HFFc6 (cell line): ENCODE data around the gene C16orf86. TPM values are rescaled to one million over a fixed set of nuclear protein-coding genes. Genes with fewer than 3 reads are reported as not detected.
A peak's percentile ranks its signal among the peaks of the same experiment; 100 is the strongest.

Experiments
- DNase-seq: peaks from one replicate; pipeline ENCODE4 v3.0.0-alpha.2; 2018
- H3K27ac Mint-ChIP-seq: 2 replicates; pipeline ENCODE4 v1.8.0; 2020; ENCODE audit warnings: mild to moderate bottlenecking, mixed read lengths
- H3K27me3 Mint-ChIP-seq: 2 replicates; pipeline ENCODE4 v1.8.0; 2021; ENCODE audit warnings: mild to moderate bottlenecking, moderate library complexity, mixed read lengths; ENCODE audit not compliant: insufficient read depth
- H3K36me3 Mint-ChIP-seq: 2 replicates; pipeline ENCODE4 v1.8.0; 2021; ENCODE audit warnings: low read depth, mixed read lengths
- H3K4me1 Mint-ChIP-seq: 2 replicates; pipeline ENCODE4 v1.8.0; 2020; ENCODE audit warnings: low read depth, mixed read lengths
- H3K4me3 Mint-ChIP-seq: 2 replicates; pipeline ENCODE4 v1.8.0; 2020; ENCODE audit warnings: mild to moderate bottlenecking, moderate library complexity, mixed read lengths
- H3K9me3 Mint-ChIP-seq: 2 replicates; pipeline ENCODE4 v1.8.0; 2020; ENCODE audit warnings: mild to moderate bottlenecking, mixed read lengths
- total RNA-seq, 6 experiments: library from RNA; stranded (reverse); fragmentation: NEBNext Ultra II Directional; extraction: Animal tissue kit (Norgen Biotek cat#: 25700); gene quantifications; 2 replicates in 1 of 6; 3 replicates in 5 of 6; pipeline ENCODE4 v1.2.3, GENCODE V29; 2021
- TF ChIP-seq, protein P1 (sequence below): fragments of 200-600 bp; sonication (generic); IDR thresholded peaks from 2 replicates; pipeline ENCODE4 v1.5.0; 2021; ENCODE audit warnings: antibody characterized with exemption, mild to moderate bottlenecking

C16orf86 gene
- total RNA-seq, 6 experiments from 2014 or later = 1.0 to 1.9 (median 1.6) TPM

DNA sequence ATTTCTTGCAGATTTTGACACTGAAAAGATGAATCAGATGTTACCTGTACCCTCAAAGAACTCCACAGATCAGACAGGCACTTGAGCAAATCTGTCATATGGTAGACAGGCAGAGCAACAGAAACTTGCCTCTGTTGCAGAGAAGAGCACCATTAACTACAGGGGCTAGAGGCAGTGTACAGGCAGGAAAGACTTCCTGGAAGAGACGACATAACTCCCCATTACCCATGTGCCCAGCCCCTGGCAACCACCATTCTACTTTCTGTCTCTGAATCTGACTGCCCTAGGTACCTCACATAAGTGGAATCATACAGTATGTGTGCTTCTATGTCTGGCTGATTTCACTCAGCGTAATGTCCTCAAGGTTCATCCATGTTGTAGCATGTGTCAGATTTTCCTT lies 37.0 kb downstream of the C16orf86 start:
- H3K27ac Mint-ChIP-seq = no peak overlapping the region
- H3K27me3 Mint-ChIP-seq = no peaks in the 10 kb centered on the region
- no peak for DNase-seq
- H3K9me3 Mint-ChIP-seq = peaks cover 4% of the 10 kb centered on the region
- TF ChIP-seq, protein P1, sequence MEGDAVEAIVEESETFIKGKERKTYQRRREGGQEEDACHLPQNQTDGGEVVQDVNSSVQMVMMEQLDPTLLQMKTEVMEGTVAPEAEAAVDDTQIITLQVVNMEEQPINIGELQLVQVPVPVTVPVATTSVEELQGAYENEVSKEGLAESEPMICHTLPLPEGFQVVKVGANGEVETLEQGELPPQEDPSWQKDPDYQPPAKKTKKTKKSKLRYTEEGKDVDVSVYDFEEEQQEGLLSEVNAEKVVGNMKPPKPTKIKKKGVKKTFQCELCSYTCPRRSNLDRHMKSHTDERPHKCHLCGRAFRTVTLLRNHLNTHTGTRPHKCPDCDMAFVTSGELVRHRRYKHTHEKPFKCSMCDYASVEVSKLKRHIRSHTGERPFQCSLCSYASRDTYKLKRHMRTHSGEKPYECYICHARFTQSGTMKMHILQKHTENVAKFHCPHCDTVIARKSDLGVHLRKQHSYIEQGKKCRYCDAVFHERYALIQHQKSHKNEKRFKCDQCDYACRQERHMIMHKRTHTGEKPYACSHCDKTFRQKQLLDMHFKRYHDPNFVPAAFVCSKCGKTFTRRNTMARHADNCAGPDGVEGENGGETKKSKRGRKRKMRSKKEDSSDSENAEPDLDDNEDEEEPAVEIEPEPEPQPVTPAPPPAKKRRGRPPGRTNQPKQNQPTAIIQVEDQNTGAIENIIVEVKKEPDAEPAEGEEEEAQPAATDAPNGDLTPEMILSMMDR = no peak
- H3K36me3 Mint-ChIP-seq = peaks cover 4% of the 10 kb centered on the region
- H3K4me1 Mint-ChIP-seq = peaks cover 11% of the 10 kb centered on the region
- no peak overlapping the region for H3K4me3 Mint-ChIP-seq

DNA sequence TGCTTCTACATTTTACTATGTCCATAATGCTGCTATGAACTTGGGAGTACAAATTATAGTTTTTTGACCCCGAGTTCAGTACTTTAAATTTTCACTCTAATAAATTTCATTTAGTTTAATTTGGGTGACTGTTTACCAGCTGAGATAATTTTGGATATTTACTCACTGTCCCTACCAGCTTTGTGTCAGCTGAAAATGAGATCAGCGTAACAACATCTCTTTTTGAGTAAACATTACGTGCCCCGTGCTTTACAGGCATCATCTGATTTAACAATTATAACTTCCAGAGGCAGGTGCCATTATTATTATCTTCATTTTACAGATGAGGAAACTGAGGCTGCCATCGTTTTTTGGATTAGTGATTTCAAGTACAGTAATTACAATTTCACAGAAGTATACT lies 37.5 kb downstream of the C16orf86 start:
- TF ChIP-seq, protein P1 = no peak
- Mint-ChIP-seq H3K27ac (no peak overlapping the region), H3K4me1 (peaks cover 15% of the 10 kb centered on the region), H3K9me3 (no peaks in the 10 kb centered on the region), H3K27me3 (no peaks in the 10 kb centered on the region), H3K36me3 (no peaks in the 10 kb centered on the region), H3K4me3 (no peak overlapping the region)
- DNase-seq = no peak

DNA sequence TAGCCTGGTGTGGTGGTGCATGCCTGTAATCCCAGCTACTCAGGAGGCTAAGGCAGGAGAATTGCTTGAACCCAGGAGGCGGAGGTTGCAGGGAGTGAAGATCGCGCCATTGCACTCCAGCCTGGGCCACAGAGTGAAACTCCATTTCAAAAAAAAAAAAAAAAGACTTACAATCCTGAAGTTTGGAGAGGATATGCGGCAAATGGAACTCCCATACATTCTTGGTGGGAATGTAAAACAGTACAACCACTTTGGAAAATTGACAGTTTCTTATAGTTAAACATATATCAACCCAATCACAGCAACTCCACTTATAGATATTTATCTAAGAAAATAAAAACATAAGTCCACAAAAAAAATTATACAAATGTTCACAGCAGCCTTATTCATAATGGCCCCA lies 40.6 kb downstream of the C16orf86 start:
- no peak overlapping the region for H3K27ac Mint-ChIP-seq
- no peaks in the 10 kb centered on the region for H3K9me3 Mint-ChIP-seq
- H3K4me1 Mint-ChIP-seq = peaks cover 15% of the 10 kb centered on the region
- H3K4me3 Mint-ChIP-seq = no peak overlapping the region
- H3K27me3 Mint-ChIP-seq = no peaks in the 10 kb centered on the region
- no peak for DNase-seq
- H3K36me3 Mint-ChIP-seq = no peaks in the 10 kb centered on the region
- TF ChIP-seq, protein P1 = no peak

DNA sequence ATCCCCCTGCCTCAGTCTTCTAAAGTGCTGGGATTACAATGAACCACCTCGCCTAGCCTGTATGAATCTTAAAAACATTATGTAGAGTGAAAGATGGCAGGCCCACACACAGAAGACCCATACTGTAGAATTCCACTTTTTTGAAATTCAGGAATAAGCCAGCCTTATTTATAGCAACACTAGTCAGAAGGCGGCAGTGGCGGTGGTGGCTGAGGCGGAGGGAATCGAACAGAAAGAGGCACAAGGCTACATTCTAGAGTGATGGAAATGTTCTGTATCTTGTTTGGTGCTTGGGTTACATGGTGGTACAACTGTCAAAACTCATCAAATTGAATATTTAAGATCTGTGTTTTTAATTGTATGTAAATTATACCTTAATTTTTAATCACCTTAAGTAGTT lies 41.2 kb downstream of the C16orf86 start:
- TF ChIP-seq, protein P1 = no peak
- Mint-ChIP-seq H3K27me3 (no peaks in the 10 kb centered on the region), H3K27ac (no peak overlapping the region), H3K9me3 (no peaks in the 10 kb centered on the region), H3K4me3 (no peak overlapping the region), H3K36me3 (no peaks in the 10 kb centered on the region), H3K4me1 (peaks cover 15% of the 10 kb centered on the region)
- DNase-seq = no peak

DNA sequence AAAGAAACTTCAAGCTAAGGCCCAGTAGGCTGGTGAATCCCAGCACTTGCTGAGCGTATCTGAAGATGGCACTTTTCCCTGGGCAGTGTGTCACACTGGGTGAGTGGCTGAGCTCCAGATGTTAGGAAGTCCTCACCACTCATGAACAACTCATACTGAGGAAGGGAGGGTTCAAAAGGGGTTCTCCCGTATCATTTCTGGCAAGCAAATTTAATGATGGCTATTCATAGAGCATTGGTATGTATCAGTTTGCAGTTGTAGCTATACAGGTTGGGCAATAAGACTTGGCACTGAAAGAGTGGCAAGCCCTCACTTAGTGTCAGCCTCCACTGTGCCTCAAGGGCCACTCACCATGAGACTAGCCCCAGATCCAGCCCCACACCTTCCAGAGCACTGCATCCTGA lies 41.8 kb downstream of the C16orf86 start:
- Mint-ChIP-seq H3K36me3 (no peaks in the 10 kb centered on the region), H3K4me3 (no peak overlapping the region), H3K27ac (peak overlapping the region; percentile 17; the same call in 1 of the 2 replicates), H3K4me1 (peaks cover 15% of the 10 kb centered on the region), H3K27me3 (no peaks in the 10 kb centered on the region), H3K9me3 (no peaks in the 10 kb centered on the region)
- TF ChIP-seq, protein P1 = no peak
- peak; percentile 27 for DNase-seq

DNA sequence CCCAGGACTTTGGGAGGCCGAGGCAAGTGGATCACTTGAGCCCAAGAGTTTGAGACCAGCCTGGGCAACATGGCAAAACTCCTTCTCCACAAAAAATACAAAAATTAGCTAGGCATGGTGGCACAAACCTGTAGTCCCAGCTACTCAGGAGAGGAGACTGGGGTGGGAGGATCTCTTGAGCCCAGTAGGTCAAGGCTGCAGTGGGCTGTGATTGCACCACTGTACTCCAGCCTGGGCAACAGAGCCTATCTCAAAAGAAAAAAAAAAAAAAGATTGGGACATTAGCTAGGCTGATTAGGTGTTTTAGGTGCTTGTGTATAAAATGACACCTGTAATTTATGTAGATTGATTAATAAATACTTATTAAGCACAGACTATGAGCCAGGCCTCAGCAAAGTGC lies 42.4 kb downstream of the C16orf86 start:
- H3K27ac Mint-ChIP-seq = no peak overlapping the region

More for the DNA sequence above, 42.4 kb downstream of the C16orf86 start:
- H3K4me3 Mint-ChIP-seq = no peak overlapping the region
- TF ChIP-seq, protein P1 = no peak
- no peaks in the 10 kb centered on the region for H3K9me3 Mint-ChIP-seq
- H3K36me3 Mint-ChIP-seq = no peaks in the 10 kb centered on the region
- peaks cover 15% of the 10 kb centered on the region for H3K4me1 Mint-ChIP-seq
- H3K27me3 Mint-ChIP-seq = no peaks in the 10 kb centered on the region
- DNase-seq = no peak
